Measurements from ENCODE around the gene SLC16A4. TPM values are rescaled to one million over a fixed set of nuclear protein-coding genes. Genes with fewer than 3 reads are reported as not detected.
A peak's percentile ranks its signal among the peaks of the same experiment; 100 is the strongest.

The SLC16A4 gene
- polyA plus RNA-seq, 1 of the 3 experiments (the other 2 are of a cell fraction) = 3.0 TPM

DNA sequence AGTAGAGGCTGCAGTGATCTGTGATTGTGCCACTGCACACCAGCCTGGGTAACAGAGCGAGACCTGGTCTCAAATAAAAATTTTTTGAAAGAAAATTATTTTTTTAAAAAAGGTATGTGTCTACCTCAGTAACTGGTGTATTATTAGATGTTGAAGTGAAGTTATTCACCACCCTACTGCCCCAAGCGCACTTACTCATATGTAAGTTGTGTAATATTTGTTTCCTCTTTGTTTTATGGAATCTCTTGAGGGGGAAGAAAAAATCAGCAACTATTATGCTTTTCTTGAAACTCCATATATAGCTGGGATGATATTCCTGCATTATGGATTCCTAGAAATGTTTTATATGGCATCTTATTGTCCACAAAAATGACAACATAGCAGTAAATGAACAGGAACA is 30.4 kb downstream of the SLC16A4 start (continued):
- TF ChIP-seq, protein P1, sequence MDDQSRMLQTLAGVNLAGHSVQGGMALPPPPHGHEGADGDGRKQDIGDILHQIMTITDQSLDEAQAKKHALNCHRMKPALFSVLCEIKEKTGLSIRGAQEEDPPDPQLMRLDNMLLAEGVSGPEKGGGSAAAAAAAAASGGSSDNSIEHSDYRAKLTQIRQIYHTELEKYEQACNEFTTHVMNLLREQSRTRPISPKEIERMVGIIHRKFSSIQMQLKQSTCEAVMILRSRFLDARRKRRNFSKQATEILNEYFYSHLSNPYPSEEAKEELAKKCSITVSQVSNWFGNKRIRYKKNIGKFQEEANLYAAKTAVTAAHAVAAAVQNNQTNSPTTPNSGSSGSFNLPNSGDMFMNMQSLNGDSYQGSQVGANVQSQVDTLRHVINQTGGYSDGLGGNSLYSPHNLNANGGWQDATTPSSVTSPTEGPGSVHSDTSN (IDR thresholded peaks at IDR 0.05) = no peak
- TF ChIP-seq GATA2 (CRISPR knock-in tag; IDR thresholded peaks at IDR 0.05) = no peak

DNA sequence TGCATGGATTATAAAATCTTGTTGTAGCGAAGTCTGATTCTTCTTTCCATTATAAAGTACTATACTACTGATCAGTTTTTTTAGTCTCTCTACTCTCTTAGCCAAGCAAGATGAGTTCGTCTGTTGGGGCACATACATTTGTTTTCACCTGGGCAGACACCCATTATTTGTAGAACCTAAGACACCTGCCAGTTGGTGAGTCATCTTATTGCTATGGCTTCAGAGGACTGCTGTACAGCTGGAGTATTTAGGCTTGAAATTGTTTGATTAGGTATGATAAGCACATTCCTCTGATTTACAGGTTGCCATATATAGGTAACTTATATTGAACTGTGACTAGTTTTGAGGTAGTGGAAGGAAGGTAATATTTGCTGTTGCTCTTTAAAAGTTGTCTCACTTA is 34.4 kb downstream of the SLC16A4 start:
- Histone ChIP-seq H3K36me3 (replicated peaks in 1 of 2; ENCODE audit: control insufficient read depth in 1 of 2, insufficient read depth in 2 of 2, low read length in 1 of 2) (peaks cover 30 to 31% of the 10 kb centered on the region in 2 experiments), H3K4me3 (ENCODE audit: low read depth in 2 of 2, low read length in 1 of 2) (no peak overlapping the region)

DNA sequence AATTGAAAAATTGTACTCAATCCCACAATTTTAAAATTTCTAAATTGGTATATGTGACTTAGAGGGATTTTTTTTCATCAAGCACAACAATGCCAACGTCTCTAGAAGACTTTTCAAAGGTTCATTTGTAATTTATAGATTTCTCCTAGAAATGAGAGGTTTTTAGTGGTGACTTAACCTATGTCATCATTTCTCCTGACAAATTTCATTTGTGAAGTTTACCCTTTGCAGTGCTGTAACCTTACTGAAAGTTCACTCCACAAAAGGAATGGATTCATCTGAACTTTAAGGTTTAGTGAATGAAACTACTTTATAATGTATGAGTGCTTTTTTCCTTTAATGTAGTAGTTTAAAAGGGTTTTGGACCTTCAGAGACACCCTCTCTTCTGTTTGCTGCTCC is 35.5 kb downstream of the SLC16A4 start:
- no peak overlapping the region for H3K9ac ChIP-seq
- H3F3A ChIP-seq (replicated peaks; ENCODE audit: insufficient read depth) = no peaks in the 10 kb centered on the region
- no peaks in the 10 kb centered on the region for H3K9me3 ChIP-seq
- H3K4me2 ChIP-seq = no peak overlapping the region
- H4K20me1 ChIP-seq (ENCODE audit: insufficient read depth) = peaks cover 9% of the 10 kb centered on the region; the same call in 1 of the 2 replicates
- CTCF ChIA-PET = interaction anchor here (1.4 kb wide), 1 partner anchor 147 kb away, joined by 3 read pairs; no protein-coding TSS in a partner anchor
- no peak overlapping the region for H3K4me3 ChIP-seq (ENCODE audit: low read depth in 2 of 2, low read length in 1 of 2)
- no peak for DNase-seq
- H3K4me1 ChIP-seq (ENCODE audit: control insufficient read depth in 1 of 2, insufficient read depth in 2 of 2, low read depth in 1 of 2, low read length in 1 of 2) = no peaks in the 10 kb centered on the region; a peak in 2 of 4 replicates
- POLR2A ChIA-PET = no interaction called here
- peaks cover 99% of the 10 kb centered on the region for H3K79me2 ChIP-seq (ENCODE audit: insufficient read depth)
- peak overlapping the region in 1 of 2 experiments; percentile 0; a peak in 1 of 4 replicates for H3K27ac ChIP-seq (ENCODE audit: low read depth in 2 of 2, low read length in 1 of 2)
- H3K9me2 ChIP-seq = no peaks in the 10 kb centered on the region
- 59% methylated on average over 1 of the region's 1 CpG for WGBS (ENCODE audit: low lambda C conversion rate)
- H2AFZ ChIP-seq (ENCODE audit: low read depth) = no peak overlapping the region
- peaks cover 30 to 32% of the 10 kb centered on the region in 2 experiments for H3K36me3 ChIP-seq (replicated peaks in 1 of 2; ENCODE audit: control insufficient read depth in 1 of 2, insufficient read depth in 2 of 2, low read length in 1 of 2)
- no peaks in the 10 kb centered on the region for H3K27me3 ChIP-seq (ENCODE audit: insufficient read depth)
- TF ChIP-seq RFX5 (IDR thresholded peaks at IDR 0.05; ENCODE audit: low read length) (no peak), MEF2A (IDR thresholded peaks at IDR 0.05; ENCODE audit: borderline replicate concordance, low read depth) (no peak), TCF12 (IDR thresholded peaks at IDR 0.05) (no peak), RCOR1 (IDR thresholded peaks at IDR 0.05; ENCODE audit: low read length) (no peak), FOSL2 (IDR thresholded peaks at IDR 0.05; ENCODE audit: borderline replicate concordance, low read depth) (no peak), CHD2 (IDR thresholded peaks at IDR 0.05; ENCODE audit: low read length, partially characterized antibody) (no peak), FOXM1 (IDR thresholded peaks at IDR 0.05; ENCODE audit: low read depth) (no peak), GABPA (IDR thresholded peaks at IDR 0.05; ENCODE audit: low read depth) (no peak)
- TF ChIP-seq, protein P2, sequence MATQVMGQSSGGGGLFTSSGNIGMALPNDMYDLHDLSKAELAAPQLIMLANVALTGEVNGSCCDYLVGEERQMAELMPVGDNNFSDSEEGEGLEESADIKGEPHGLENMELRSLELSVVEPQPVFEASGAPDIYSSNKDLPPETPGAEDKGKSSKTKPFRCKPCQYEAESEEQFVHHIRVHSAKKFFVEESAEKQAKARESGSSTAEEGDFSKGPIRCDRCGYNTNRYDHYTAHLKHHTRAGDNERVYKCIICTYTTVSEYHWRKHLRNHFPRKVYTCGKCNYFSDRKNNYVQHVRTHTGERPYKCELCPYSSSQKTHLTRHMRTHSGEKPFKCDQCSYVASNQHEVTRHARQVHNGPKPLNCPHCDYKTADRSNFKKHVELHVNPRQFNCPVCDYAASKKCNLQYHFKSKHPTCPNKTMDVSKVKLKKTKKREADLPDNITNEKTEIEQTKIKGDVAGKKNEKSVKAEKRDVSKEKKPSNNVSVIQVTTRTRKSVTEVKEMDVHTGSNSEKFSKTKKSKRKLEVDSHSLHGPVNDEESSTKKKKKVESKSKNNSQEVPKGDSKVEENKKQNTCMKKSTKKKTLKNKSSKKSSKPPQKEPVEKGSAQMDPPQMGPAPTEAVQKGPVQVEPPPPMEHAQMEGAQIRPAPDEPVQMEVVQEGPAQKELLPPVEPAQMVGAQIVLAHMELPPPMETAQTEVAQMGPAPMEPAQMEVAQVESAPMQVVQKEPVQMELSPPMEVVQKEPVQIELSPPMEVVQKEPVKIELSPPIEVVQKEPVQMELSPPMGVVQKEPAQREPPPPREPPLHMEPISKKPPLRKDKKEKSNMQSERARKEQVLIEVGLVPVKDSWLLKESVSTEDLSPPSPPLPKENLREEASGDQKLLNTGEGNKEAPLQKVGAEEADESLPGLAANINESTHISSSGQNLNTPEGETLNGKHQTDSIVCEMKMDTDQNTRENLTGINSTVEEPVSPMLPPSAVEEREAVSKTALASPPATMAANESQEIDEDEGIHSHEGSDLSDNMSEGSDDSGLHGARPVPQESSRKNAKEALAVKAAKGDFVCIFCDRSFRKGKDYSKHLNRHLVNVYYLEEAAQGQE (IDR thresholded peaks at IDR 0.05; ENCODE audit: low read depth, low read length) = no peak
- TF ChIP-seq, protein P3, sequence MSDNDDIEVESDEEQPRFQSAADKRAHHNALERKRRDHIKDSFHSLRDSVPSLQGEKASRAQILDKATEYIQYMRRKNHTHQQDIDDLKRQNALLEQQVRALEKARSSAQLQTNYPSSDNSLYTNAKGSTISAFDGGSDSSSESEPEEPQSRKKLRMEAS (IDR thresholded peaks at IDR 0.05; ENCODE audit: low read depth) = no peak
- TF ChIP-seq, protein P4, sequence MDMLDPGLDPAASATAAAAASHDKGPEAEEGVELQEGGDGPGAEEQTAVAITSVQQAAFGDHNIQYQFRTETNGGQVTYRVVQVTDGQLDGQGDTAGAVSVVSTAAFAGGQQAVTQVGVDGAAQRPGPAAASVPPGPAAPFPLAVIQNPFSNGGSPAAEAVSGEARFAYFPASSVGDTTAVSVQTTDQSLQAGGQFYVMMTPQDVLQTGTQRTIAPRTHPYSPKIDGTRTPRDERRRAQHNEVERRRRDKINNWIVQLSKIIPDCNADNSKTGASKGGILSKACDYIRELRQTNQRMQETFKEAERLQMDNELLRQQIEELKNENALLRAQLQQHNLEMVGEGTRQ (IDR thresholded peaks at IDR 0.05; ENCODE audit: borderline replicate concordance, low read depth, low read length) = no peak
- TF ChIP-seq, protein P5, sequence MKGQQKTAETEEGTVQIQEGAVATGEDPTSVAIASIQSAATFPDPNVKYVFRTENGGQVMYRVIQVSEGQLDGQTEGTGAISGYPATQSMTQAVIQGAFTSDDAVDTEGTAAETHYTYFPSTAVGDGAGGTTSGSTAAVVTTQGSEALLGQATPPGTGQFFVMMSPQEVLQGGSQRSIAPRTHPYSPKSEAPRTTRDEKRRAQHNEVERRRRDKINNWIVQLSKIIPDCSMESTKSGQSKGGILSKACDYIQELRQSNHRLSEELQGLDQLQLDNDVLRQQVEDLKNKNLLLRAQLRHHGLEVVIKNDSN (IDR thresholded peaks at IDR 0.05; ENCODE audit: borderline replicate concordance, low read depth) = no peak

More for the DNA sequence above, 34.4 kb downstream of the SLC16A4 start:
- Histone ChIP-seq H3K4me1 (ENCODE audit: control insufficient read depth in 1 of 2, insufficient read depth in 2 of 2, low read depth in 1 of 2, low read length in 1 of 2) (no peaks in the 10 kb centered on the region; a peak in 2 of 4 replicates), H3K27me3 (ENCODE audit: insufficient read depth) (no peaks in the 10 kb centered on the region), H3K27ac (ENCODE audit: low read depth in 2 of 2, low read length in 1 of 2) (no peak overlapping the region), H3K9ac (no peak overlapping the region), H3K79me2 (ENCODE audit: insufficient read depth) (peaks cover 98% of the 10 kb centered on the region), H3F3A (replicated peaks; ENCODE audit: insufficient read depth) (no peaks in the 10 kb centered on the region), H3K9me2 (no peaks in the 10 kb centered on the region), H4K20me1 (ENCODE audit: insufficient read depth) (peaks cover 5% of the 10 kb centered on the region; the same call in 1 of the 2 replicates), H2AFZ (ENCODE audit: low read depth) (no peak overlapping the region), H3K9me3 (no peaks in the 10 kb centered on the region), H3K4me2 (no peak overlapping the region)
- TF ChIP-seq TCF12 (IDR thresholded peaks at IDR 0.05) = peak; percentile 20; the same call in 1 of the 2 replicates
- TF ChIP-seq, protein P6, sequence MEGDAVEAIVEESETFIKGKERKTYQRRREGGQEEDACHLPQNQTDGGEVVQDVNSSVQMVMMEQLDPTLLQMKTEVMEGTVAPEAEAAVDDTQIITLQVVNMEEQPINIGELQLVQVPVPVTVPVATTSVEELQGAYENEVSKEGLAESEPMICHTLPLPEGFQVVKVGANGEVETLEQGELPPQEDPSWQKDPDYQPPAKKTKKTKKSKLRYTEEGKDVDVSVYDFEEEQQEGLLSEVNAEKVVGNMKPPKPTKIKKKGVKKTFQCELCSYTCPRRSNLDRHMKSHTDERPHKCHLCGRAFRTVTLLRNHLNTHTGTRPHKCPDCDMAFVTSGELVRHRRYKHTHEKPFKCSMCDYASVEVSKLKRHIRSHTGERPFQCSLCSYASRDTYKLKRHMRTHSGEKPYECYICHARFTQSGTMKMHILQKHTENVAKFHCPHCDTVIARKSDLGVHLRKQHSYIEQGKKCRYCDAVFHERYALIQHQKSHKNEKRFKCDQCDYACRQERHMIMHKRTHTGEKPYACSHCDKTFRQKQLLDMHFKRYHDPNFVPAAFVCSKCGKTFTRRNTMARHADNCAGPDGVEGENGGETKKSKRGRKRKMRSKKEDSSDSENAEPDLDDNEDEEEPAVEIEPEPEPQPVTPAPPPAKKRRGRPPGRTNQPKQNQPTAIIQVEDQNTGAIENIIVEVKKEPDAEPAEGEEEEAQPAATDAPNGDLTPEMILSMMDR (IDR thresholded peaks at IDR 0.05) = no peak
- 77% methylated on average over 2 of the region's 2 CpGs for WGBS (ENCODE audit: low lambda C conversion rate)
- POLR2A ChIA-PET = no interaction called here
- CTCF ChIA-PET = interaction anchor here (1.4 to 1.7 kb wide), 2 partner anchors 44 to 148 kb away, joined by 3 to 7 read pairs; no protein-coding TSS in a partner anchor
- no peak for DNase-seq

Data from SK-N-SH (cell line).